H1 (cell line): ENCODE measurements around the gene BTD. TPM values are rescaled to one million over a fixed set of nuclear protein-coding genes. Genes with fewer than 3 reads are reported as not detected.

Source experiments
- KDM5A ChIP-seq: fragments of 200-600 bp; IDR thresholded peaks from 2 replicates; pipeline ENCODE4 v1.7.1; 2012; ENCODE audit warnings: mild to moderate bottlenecking, low read length, inconsistent platforms, mixed read lengths
- polyA plus RNA-seq, 7 experiments: library from polyadenylated mRNA; depleted of rRNA in 3 of 7; stranded (reverse) in 5 of 7; unstranded in 2 of 7; fragments of >200 nt in 5 of 7; fragments of 200-250 nt in 2 of 7; gene quantifications; 1 replicate in 5 of 7; 2 replicates in 1 of 7; 4 replicates in 1 of 7; pipeline versions ENCODE4 v1.2.1 to v1.2.3, GENCODE V29; 2011 to 2013; ENCODE audit warnings: missing spikeins in 2 of 7, mixed read lengths in 2 of 7
- total RNA-seq: library from RNA; stranded (reverse); fragmentation: NEBNext Ultra II Directional; extraction: Animal tissue kit (Norgen Biotek cat#: 25700); gene quantifications from 2 replicates; pipeline ENCODE4 v1.2.1, GENCODE V29; 2021

BTD gene
- total and polyA plus RNA-seq, 2 of the 8 experiments (the other 6 are each of a cell fraction or from before 2014, with no cell fraction given) = 21.8 to 36.7 TPM

DNA sequence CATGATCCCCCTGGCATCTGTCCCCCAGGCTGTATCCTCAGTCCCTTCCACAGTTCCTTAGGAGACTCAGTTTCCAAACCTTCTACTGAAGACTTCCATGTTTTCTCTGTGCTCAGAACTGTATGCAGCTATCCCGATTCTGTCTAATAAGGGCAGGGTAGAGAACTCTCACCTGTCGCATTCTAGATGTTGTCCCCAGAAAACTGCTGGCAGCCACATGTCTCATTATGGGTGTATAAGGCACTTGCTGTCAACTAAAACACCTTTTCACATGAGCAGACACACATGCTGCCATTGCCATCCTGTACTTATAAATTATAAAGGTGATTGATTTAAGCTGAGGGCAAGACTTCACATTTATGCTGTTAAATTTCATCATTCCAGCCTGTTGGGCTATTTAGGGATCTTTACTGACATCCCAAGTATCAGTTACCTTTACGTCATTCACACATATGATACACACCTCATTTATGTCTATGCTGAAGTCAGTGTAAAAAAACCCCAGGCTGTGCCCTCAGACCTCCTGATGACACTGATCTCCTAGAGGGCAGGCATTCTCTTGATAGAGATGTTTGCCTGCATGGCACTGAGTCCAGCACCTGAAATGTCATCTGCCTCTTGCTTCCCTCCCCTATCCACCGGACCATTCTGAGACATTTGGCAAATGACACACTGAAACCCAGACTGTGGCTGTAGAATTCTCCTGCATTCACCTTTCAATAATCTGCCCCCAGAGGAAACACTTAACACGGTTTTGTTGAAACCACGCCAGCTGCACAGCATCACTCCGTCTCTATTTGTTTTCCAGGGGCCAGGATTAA, 35.8 kb downstream of the BTD start (continued):
- TF ChIP-seq KDM5A = no peak
